Head of caudate nucleus (tissue), 42 donors: Measurements from ENCODE around the gene RANBP17.
"Not testable (repeated sequence)": the region's sequence is repeated elsewhere in the genome, so short reads cannot be mapped to it uniquely, and the experiment has no call there.

ENCODE experiments used
- DNase-seq, 42 donors: peaks; one replicate each; pipeline versions ENCODE4 v3.0.0 to v3.0.0-alpha.2; 2020 to 2021; ENCODE audit warnings: mixed read lengths in 7 of 42
- intact Hi-C: fragments of 100-400 bp; cut with DNase I; formaldehyde crosslinking; loops from one replicate; pipeline ENCODE4 v1.15.0; 2022

Gene RANBP17

GRCh38 chr5:171127314-171127713 lies 265.5 kb downstream of the RANBP17 start:
- intact Hi-C loops: no loop called here
- no peak for DNase-seq

GRCh38 chr5:171128136-171128535 lies 266.3 kb downstream of the RANBP17 start:
- no peak for DNase-seq
- intact Hi-C loops: no loop called here

- no peak for DNase-seq
- intact Hi-C loops: no loop called here
These were observed 267.5 kb downstream of the RANBP17 start for GRCh38 chr5:171129308-171129707.

DNA sequence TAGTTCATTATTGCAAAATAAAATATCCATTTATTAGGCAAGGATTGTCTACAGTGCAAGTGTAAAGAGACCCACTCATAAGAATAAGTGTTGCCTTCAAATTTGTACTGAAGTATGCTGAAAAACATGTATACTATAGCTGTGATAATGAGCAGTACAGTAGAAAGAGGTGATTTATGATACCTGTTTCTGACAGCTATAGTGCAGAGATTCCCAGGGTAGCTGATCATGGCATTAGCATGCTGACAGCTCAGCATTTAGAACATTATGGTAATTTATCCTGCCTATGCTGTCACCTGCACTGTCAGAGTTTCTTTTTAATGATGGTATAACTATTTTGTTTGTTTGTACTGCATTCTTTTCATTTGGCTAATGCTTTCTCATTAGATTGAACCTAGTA lies 269.7 kb downstream of the RANBP17 start:
- intact Hi-C loops: no loop called here
- peak in 1 of 42 donors; percentile 22 for DNase-seq

GRCh38 chr5:171137768-171138525 lies 276.1 kb downstream of the RANBP17 start:
- no peak for DNase-seq
- intact Hi-C loops: no loop called here

DNA sequence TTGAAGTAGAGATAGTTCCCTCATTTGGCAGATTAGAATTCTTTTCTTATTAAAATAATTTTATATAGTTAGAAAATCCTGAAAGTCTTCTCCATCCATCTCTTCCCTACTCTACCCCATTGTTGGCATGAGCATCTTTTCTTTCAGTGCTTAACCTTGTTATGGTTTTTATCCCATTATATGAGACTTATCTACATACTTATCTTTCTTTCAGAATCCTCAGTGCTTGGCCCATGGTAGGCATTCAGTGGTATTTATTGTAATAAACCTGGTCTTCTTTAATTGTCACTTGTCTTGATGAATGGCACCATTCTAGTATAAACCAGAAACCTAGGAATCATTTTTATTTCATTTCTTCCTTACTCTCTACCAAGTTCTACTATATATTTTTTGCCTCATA lies 277.4 kb downstream of the RANBP17 start:
- intact Hi-C loops: no loop called here
- DNase-seq: no peak

GRCh38 chr5:171142617-171143016 lies 280.8 kb downstream of the RANBP17 start:
- intact Hi-C loops: no loop called here
- DNase-seq: no peak

GRCh38 chr5:171143171-171143570 lies 281.4 kb downstream of the RANBP17 start:
- intact Hi-C loops: no loop called here
- DNase-seq: no peak

- DNase-seq: no peak
- intact Hi-C loops: no loop called here
These were observed 282.1 kb downstream of the RANBP17 start for GRCh38 chr5:171143926-171144325.

GRCh38 chr5:171149333-171149732 lies 287.5 kb downstream of the RANBP17 start:
- intact Hi-C loops: no loop called here
- DNase-seq: no peak

- no peak for DNase-seq
- intact Hi-C loops: no loop called here
These were observed 288.0 kb downstream of the RANBP17 start for GRCh38 chr5:171149772-171150171.

- intact Hi-C loops: no loop called here
- DNase-seq: no peak
These were observed 290.6 kb downstream of the RANBP17 start for GRCh38 chr5:171152382-171152781.

DNA sequence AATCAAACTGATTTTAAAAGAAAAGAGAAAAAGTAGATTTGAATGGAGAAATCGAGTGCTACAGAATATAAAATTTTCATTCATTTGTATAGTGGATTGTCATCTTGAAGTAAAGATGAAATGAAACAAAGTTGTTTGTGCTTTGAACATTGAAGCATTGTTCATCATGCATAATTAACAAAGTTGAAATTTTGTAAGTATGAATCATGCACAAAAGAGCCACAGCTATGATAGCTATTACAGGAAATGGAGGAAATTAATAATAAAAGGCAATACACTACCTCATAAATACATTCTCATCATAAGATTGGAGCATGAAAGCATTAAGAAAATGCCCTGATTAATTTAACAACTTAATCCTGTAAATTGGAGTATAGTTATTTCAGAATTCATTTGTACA lies 293.8 kb downstream of the RANBP17 start:
- intact Hi-C loops: no loop called here
- no peak for DNase-seq

GRCh38 chr5:171157276-171157675 lies 295.5 kb downstream of the RANBP17 start:
- intact Hi-C loops: no loop called here
- no peak for DNase-seq

- DNase-seq: no peak
- intact Hi-C loops: no loop called here
These were observed 296.0 kb downstream of the RANBP17 start for GRCh38 chr5:171157775-171158174.

- no peak for DNase-seq
- intact Hi-C loops: no loop called here
These were observed 296.8 kb downstream of the RANBP17 start for GRCh38 chr5:171158581-171158980.

DNA sequence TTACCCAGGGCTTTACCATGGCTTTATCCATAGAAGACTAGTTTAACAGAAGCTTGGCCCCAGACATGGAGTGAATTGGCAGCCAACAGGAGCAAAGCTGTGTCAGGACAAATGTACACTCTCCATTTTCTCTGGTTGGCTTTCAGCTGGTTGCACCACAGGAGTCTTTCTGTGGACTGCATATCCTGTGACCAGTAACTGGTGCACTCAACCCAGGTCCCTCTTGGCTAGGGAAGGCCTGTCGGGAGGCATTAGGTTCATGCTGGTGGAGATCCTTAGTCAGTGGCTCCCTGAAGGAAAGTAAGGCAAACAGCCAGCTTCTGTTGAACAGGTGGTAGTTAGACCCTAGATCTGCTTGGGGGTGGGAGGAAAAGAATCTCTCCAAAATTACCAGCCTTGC lies 300.3 kb downstream of the RANBP17 start:
- no peak for DNase-seq
- intact Hi-C loops: no loop called here

DNA sequence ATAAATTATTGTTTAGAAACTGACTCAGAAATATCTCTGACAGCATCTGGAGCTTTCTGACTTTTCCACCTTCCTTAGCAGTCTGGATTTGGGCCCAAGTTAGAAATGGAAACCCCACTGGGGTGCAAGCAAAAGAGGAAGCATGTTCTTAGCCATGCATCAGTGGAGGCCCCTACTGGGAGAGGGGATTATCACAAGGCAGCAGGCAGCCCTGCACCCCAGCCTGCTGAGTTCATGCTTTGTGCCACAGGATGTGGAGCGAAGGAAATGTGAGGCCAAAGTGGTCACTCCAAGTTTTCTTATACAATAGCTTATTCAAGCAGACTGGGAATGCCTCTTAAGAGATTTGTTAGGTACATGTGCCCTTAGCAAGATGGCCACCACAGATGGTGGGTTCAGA lies 300.8 kb downstream of the RANBP17 start:
- peak in 2 of 42 donors; percentile 2 for DNase-seq

GRCh38 chr5:171166766-171167165 lies 304.9 kb downstream of the RANBP17 start:
- intact Hi-C loops: no loop called here
- DNase-seq: no peak

More for the DNA sequence above, 300.8 kb downstream of the RANBP17 start:
- intact Hi-C loops: no loop called here

GRCh38 chr5:171168171-171168570 lies 306.4 kb downstream of the RANBP17 start:
- DNase-seq: no peak
- intact Hi-C loops: no loop called here

GRCh38 chr5:171174960-171175359 lies 313.1 kb downstream of the RANBP17 start:
- intact Hi-C loops: not testable (repeated sequence)

More at GRCh38 chr5:171174960-171175359, 313.1 kb downstream of the RANBP17 start:
- DNase-seq: not testable (repeated sequence)
